Neural cell (in vitro differentiated cells): ENCODE measurements around the gene OR1K1. TPM values are rescaled to one million over a fixed set of nuclear protein-coding genes. Genes with fewer than 3 reads are reported as not detected.

Experiments used
- H2AFZ ChIP-seq: fragments of 200-600, 300-800 bp; sonication (generic), shearing (Covaris generic); 2 replicates; pipeline ENCODE4 v1.6.0; 2014; ENCODE audit warnings: low read depth, mild to moderate bottlenecking, antibody characterized with exemption, low read length, moderate library complexity
- H3F3A ChIP-seq: fragments of 200-600 bp; shearing (Covaris generic); 2 replicates; pipeline ENCODE4 v1.6.1; 2016; ENCODE audit warnings: mild to moderate bottlenecking, moderate library complexity, mixed read lengths, antibody characterized with exemption, low read length; ENCODE audit not compliant: insufficient read depth, poor library complexity, severe bottlenecking
- H3K27ac ChIP-seq: fragments of 200-600, 300-800 bp; sonication (generic), shearing (Covaris generic); 2 replicates; pipeline ENCODE4 v1.5.1; 2014; ENCODE audit warnings: mild to moderate bottlenecking, low read length, moderate library complexity
- H3K27me3 ChIP-seq: fragments of 300-800, 200-600 bp; sonication (generic), shearing (Covaris generic); 2 replicates; pipeline ENCODE4 v1.6.0; 2014; ENCODE audit warnings: mild to moderate bottlenecking, low read depth, low read length, moderate library complexity; ENCODE audit not compliant: insufficient read depth
- H3K36me3 ChIP-seq: fragments of 300-800, 200-600 bp; sonication (generic), shearing (Covaris generic); 2 replicates; pipeline ENCODE4 v1.5.1; 2014; ENCODE audit warnings: mild to moderate bottlenecking, antibody characterized with exemption, low read length, moderate library complexity; ENCODE audit not compliant: insufficient read depth
- H3K4me2 ChIP-seq: fragments of 300-800, 200-600 bp; sonication (generic), shearing (Covaris generic); 2 replicates; pipeline ENCODE4 v1.6.0; 2014; ENCODE audit warnings: mild to moderate bottlenecking, low read length
- H3K4me3 ChIP-seq: fragments of 300-800, 200-600 bp; sonication (generic), shearing (Covaris generic); 2 replicates; pipeline ENCODE4 v1.5.1; 2014; ENCODE audit warnings: mild to moderate bottlenecking, low read length, moderate library complexity
- H3K79me2 ChIP-seq: fragments of 200-600 bp; shearing (Covaris generic); replicated peaks from 2 replicates; pipeline ENCODE4 v1.6.0; 2014; ENCODE audit warnings: mild to moderate bottlenecking, low read length, moderate library complexity; ENCODE audit not compliant: insufficient read depth
- H3K9ac ChIP-seq: fragments of 300-800, 200-600 bp; sonication (generic), shearing (Covaris generic); 2 replicates; pipeline ENCODE4 v1.6.1; 2016; ENCODE audit warnings: mild to moderate bottlenecking, low read length, mixed read lengths
- H3K9me2 ChIP-seq: fragments of 200-600 bp; shearing (Covaris generic); 2 replicates; pipeline ENCODE4 v1.6.1; 2016; ENCODE audit warnings: mild to moderate bottlenecking, low read length, mixed read lengths; ENCODE audit not compliant: insufficient read depth
- H3K9me3 ChIP-seq: fragments of 200-600, 300-800 bp; sonication (generic), shearing (Covaris generic); 2 replicates; pipeline ENCODE4 v1.6.1; 2016; ENCODE audit warnings: mild to moderate bottlenecking, mixed run types, low read length, moderate library complexity, mixed read lengths
- H4K20me1 ChIP-seq: fragments of 200-600 bp; shearing (Covaris generic); 2 replicates; pipeline ENCODE4 v1.6.1; 2016; ENCODE audit warnings: mild to moderate bottlenecking, mixed run types; ENCODE audit not compliant: insufficient read depth
- CTCF ChIP-seq: fragments of 450-650 bp; IDR thresholded peaks from 2 replicates; pipeline ENCODE4 v1.5.1; 2014; ENCODE audit warnings: antibody characterized with exemption, mild to moderate bottlenecking, moderate library complexity; ENCODE audit not compliant: poor library complexity, severe bottlenecking
- EP300 ChIP-seq: fragments of 450-650 bp; conservative IDR thresholded peaks from 2 replicates; pipeline ENCODE4 v1.6.1; 2014; ENCODE audit warnings: antibody characterized with exemption, mild to moderate bottlenecking, moderate library complexity; ENCODE audit not compliant: poor library complexity, severe bottlenecking
- EZH2 ChIP-seq: fragments of 200-600, 300-800 bp; shearing (Covaris generic), sonication (generic); IDR thresholded peaks from 2 replicates; pipeline ENCODE4 v1.6.1; 2014; ENCODE audit warnings: antibody characterized with exemption, low read length, borderline replicate concordance, mild to moderate bottlenecking; ENCODE audit not compliant: insufficient read depth, poor library complexity, severe bottlenecking
- MXI1 ChIP-seq: fragments of 450-650 bp; conservative IDR thresholded peaks from 2 replicates; pipeline ENCODE4 v1.6.1; 2014; ENCODE audit warnings: antibody characterized with exemption, mild to moderate bottlenecking; ENCODE audit not compliant: poor library complexity, severe bottlenecking
- POLR2AphosphoS5 ChIP-seq: IDR thresholded peaks from 2 replicates; pipeline ENCODE4 v1.6.1; 2012
- RAD21 ChIP-seq: fragments of 450-650 bp; conservative IDR thresholded peaks from 2 replicates; pipeline ENCODE4 v1.6.1; 2014; ENCODE audit warnings: antibody characterized with exemption, mild to moderate bottlenecking, moderate library complexity
- SMC3 ChIP-seq: fragments of 450-650 bp; conservative IDR thresholded peaks from 2 replicates; pipeline ENCODE4 v1.6.1; 2014; ENCODE audit warnings: antibody characterized with exemption, mild to moderate bottlenecking, moderate library complexity; ENCODE audit not compliant: poor library complexity
- TAF1 ChIP-seq: IDR thresholded peaks from 2 replicates; pipeline ENCODE4 v1.6.1; 2012; ENCODE audit warnings: low read depth
- polyA plus RNA-seq: library from polyadenylated mRNA; depleted of rRNA; stranded (reverse); fragments of >200 nt; gene quantifications from 2 replicates; pipeline ENCODE4 v1.2.3, GENCODE V29; 2014
- TF ChIP-seq, protein P1 (sequence below): IDR thresholded peaks from 2 replicates; pipeline ENCODE4 v1.6.1; 2012; ENCODE audit warnings: borderline replicate concordance

OR1K1 gene
- polyA plus RNA-seq, 1 donor from 2014 or later = not detected

GRCh38 chr9:122797316-122798063 lies 2.4 kb upstream of the OR1K1 start:
- Histone ChIP-seq H3K9ac (no peak overlapping the region), H3K27ac (no peak overlapping the region), H3K9me3 (no peaks in the 10 kb centered on the region), H3K79me2 (no peaks in the 10 kb centered on the region), H3K9me2 (no peaks in the 10 kb centered on the region), H4K20me1 (no peaks in the 10 kb centered on the region), H3K27me3 (no peaks in the 10 kb centered on the region), H2AFZ (no peak overlapping the region), H3F3A (no peaks in the 10 kb centered on the region), H3K4me2 (no peak overlapping the region), H3K36me3 (no peaks in the 10 kb centered on the region), H3K4me3 (no peak overlapping the region)
- TF ChIP-seq, protein P1, sequence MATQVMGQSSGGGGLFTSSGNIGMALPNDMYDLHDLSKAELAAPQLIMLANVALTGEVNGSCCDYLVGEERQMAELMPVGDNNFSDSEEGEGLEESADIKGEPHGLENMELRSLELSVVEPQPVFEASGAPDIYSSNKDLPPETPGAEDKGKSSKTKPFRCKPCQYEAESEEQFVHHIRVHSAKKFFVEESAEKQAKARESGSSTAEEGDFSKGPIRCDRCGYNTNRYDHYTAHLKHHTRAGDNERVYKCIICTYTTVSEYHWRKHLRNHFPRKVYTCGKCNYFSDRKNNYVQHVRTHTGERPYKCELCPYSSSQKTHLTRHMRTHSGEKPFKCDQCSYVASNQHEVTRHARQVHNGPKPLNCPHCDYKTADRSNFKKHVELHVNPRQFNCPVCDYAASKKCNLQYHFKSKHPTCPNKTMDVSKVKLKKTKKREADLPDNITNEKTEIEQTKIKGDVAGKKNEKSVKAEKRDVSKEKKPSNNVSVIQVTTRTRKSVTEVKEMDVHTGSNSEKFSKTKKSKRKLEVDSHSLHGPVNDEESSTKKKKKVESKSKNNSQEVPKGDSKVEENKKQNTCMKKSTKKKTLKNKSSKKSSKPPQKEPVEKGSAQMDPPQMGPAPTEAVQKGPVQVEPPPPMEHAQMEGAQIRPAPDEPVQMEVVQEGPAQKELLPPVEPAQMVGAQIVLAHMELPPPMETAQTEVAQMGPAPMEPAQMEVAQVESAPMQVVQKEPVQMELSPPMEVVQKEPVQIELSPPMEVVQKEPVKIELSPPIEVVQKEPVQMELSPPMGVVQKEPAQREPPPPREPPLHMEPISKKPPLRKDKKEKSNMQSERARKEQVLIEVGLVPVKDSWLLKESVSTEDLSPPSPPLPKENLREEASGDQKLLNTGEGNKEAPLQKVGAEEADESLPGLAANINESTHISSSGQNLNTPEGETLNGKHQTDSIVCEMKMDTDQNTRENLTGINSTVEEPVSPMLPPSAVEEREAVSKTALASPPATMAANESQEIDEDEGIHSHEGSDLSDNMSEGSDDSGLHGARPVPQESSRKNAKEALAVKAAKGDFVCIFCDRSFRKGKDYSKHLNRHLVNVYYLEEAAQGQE = no peak
- TF ChIP-seq RAD21 (no peak), POLR2AphosphoS5 (no peak), TAF1 (no peak)

DNA sequence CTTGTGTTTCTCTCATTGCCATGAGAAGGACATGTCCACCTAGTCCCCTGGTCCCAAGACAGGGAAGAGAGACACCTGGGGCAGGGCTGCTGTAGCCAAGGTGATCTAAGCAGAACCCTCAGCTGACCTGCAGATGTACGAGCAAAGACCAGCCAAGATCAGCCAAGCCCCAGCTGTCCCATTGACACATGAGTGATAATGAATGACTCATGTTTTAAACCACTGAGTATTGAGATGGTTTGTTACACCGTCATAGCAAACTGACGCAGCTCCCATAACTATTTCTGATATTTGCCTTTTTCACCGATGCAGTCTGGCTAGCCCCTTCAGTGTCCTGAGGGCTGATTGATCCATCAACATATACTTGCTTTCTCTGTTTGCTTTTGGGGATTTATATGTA lies 6.7 kb downstream of the OR1K1 start:
- Histone ChIP-seq H3F3A (no peaks in the 10 kb centered on the region), H3K9me2 (no peaks in the 10 kb centered on the region), H2AFZ (no peak overlapping the region), H3K4me2 (no peak overlapping the region), H4K20me1 (no peaks in the 10 kb centered on the region), H3K27me3 (no peaks in the 10 kb centered on the region), H3K27ac (no peak overlapping the region), H3K4me3 (no peak overlapping the region), H3K36me3 (no peaks in the 10 kb centered on the region), H3K9me3 (no peaks in the 10 kb centered on the region), H3K79me2 (no peaks in the 10 kb centered on the region), H3K9ac (no peak overlapping the region)
- TF ChIP-seq POLR2AphosphoS5 (no peak), EP300 (no peak), MXI1 (no peak), CTCF (no peak), SMC3 (no peak), RAD21 (no peak), EZH2 (no peak), TAF1 (no peak)
- TF ChIP-seq, protein P1 = no peak
